Natural killer cell (primary cell): ENCODE results near the gene SOBP. TPM values are rescaled to one million over a fixed set of nuclear protein-coding genes. Genes with fewer than 3 reads are reported as not detected.

ENCODE experiments used
- ATAC-seq, 3 donors: fragments of 150-1000 bp in 2 of 3; fragments of 200-7000 bp in 1 of 3; cut with Tn5 transposase; 1 replicate in 1 of 3; 2 replicates in 2 of 3; pipeline ENCODE4 v1.10.0; 2021; ENCODE audit warnings: mild to moderate bottlenecking in 2 of 3, moderate library complexity in 2 of 3
- DNase-seq, 2 donors: peaks; one replicate each; pipeline versions ENCODE4 v3.0.0 to v3.0.0-alpha.2; 2013 to 2021; ENCODE audit warnings: mixed read lengths in 1 of 2
- H3K27ac ChIP-seq: one replicate; pipeline ENCODE4 v1.5.1; 2013; ENCODE audit warnings: mild to moderate bottlenecking, low read length
- H3K27me3 ChIP-seq: one replicate; pipeline ENCODE4 v1.6.1; 2013; ENCODE audit warnings: low read length; ENCODE audit not compliant: control insufficient read depth, insufficient read depth
- H3K36me3 ChIP-seq: one replicate; pipeline ENCODE4 v1.6.1; 2013; ENCODE audit warnings: low read length; ENCODE audit not compliant: control insufficient read depth, insufficient read depth
- H3K4me1 ChIP-seq: one replicate; pipeline ENCODE4 v1.6.1; 2013; ENCODE audit warnings: low read length; ENCODE audit not compliant: control insufficient read depth, insufficient read depth
- H3K4me3 ChIP-seq: one replicate; pipeline ENCODE4 v1.5.1; 2013; ENCODE audit warnings: low read length
- H3K9me3 ChIP-seq: one replicate; pipeline ENCODE4 v1.6.1; 2013; ENCODE audit warnings: low read length; ENCODE audit not compliant: control insufficient read depth, insufficient read depth
- H3K27ac Mint-ChIP-seq, 2 donors: one replicate each; pipeline ENCODE4 v1.8.0; 2022; ENCODE audit warnings: mild to moderate bottlenecking in 2 of 2, mixed read lengths in 2 of 2, moderate library complexity in 1 of 2
- H3K27me3 Mint-ChIP-seq, 2 donors: one replicate each; pipeline ENCODE4 v1.8.0; 2022; ENCODE audit warnings: low read depth in 2 of 2, mixed read lengths in 2 of 2
- H3K36me3 Mint-ChIP-seq: one replicate; pipeline ENCODE4 v1.8.0; 2022; ENCODE audit warnings: mixed read lengths
- H3K4me1 Mint-ChIP-seq, 2 donors: one replicate each; pipeline ENCODE4 v1.8.0; 2022; ENCODE audit warnings: mixed read lengths in 2 of 2
- H3K4me3 Mint-ChIP-seq: one replicate; pipeline ENCODE4 v1.8.0; 2022; ENCODE audit warnings: mild to moderate bottlenecking, moderate library complexity, mixed read lengths
- H3K9me3 Mint-ChIP-seq, 2 donors: one replicate each; pipeline ENCODE4 v1.8.0; 2022; ENCODE audit warnings: mixed read lengths in 2 of 2
- WGBS: methylation state at CpG from one replicate; pipeline ENCODE4 v1.1.7; 2013; ENCODE audit warnings: missing lambda C conversion rate; ENCODE audit not compliant: insufficient coverage; 5-methylcytosine and 5-hydroxymethylcytosine counted together
- intact Hi-C: fragments of 100-400 bp; cut with micrococcal nuclease; formaldehyde crosslinking; loops from one replicate; pipeline ENCODE4 v1.14.2; 2022
- total RNA-seq, 4 donors: library from RNA; stranded (reverse); fragments of 120-200 nt in 1 of 4; gene quantifications; one replicate each; pipeline versions ENCODE4 v1.2.3 to v1.2.4, GENCODE V29; 2013 to 2022
- TF ChIP-seq, protein P1 (sequence below): fragments of 200-600 bp; IDR thresholded peaks from one replicate; pipeline ENCODE4 v1.8.0; 2022; ENCODE audit warnings: antibody characterized with exemption

Gene SOBP
- total RNA-seq, 3 donors from 2014 or later (not counting 1 experiment from before 2014, with no cell fraction given) = 0.16 TPM; not detected in 1

DNA sequence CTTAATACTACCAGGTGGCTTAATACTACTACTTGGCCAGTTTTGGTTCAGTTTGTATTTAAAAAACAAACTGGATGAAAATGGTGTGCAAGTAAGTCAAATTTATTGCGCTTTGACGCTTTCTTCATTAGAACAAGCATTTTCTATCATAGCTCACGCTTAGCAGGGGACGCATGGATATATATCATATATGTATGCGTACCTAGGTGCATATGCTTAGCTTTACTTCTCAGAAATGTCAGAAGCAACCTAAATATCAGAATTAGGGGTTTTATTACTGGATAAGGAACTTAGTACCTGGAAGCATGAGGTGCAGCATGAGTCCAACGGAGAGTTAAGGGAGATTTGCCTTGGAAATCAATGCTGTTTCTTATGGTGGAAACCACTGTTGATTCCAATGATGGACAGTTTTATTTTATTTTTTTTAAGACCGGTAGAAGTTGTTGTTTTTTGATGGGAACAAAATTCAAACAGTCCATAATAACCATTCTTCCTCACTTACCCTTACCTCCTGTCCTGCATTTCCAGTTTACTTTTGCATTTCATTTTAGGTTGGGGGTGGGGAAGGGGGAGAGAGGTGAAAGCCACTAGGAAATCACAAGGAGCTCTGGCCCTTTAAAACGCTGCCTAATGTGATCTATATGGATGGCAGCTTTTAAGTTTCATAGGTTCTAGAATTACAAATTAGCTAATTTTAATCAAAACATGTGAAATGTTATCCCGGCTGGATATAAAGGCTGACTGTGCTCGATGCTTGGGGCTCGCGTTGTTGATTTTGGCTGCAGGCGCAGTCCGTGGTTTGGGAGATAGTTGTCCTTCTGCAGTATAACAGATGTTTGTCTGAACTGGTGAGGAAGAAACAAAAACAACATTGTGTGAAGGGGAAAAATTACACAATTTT, 2.1 kb downstream of the SOBP start:
- no peak for ATAC-seq
- H3K4me3 Mint-ChIP-seq = peak overlapping the region; percentile 87
- WGBS = 48% methylated on average over 13 of the region's 14 CpGs
- H3K27ac ChIP-seq = no peak overlapping the region
- peaks cover 20 to 26% of the 10 kb centered on the region in 2 donors for H3K27me3 Mint-ChIP-seq
- intact Hi-C loops = no loop called here
- H3K27me3 ChIP-seq = peaks cover 53% of the 10 kb centered on the region
- no peaks in the 10 kb centered on the region for H3K9me3 ChIP-seq
- TF ChIP-seq, protein P1, sequence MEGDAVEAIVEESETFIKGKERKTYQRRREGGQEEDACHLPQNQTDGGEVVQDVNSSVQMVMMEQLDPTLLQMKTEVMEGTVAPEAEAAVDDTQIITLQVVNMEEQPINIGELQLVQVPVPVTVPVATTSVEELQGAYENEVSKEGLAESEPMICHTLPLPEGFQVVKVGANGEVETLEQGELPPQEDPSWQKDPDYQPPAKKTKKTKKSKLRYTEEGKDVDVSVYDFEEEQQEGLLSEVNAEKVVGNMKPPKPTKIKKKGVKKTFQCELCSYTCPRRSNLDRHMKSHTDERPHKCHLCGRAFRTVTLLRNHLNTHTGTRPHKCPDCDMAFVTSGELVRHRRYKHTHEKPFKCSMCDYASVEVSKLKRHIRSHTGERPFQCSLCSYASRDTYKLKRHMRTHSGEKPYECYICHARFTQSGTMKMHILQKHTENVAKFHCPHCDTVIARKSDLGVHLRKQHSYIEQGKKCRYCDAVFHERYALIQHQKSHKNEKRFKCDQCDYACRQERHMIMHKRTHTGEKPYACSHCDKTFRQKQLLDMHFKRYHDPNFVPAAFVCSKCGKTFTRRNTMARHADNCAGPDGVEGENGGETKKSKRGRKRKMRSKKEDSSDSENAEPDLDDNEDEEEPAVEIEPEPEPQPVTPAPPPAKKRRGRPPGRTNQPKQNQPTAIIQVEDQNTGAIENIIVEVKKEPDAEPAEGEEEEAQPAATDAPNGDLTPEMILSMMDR = no peak
- DNase-seq = no peak
- peaks cover 28% of the 10 kb centered on the region for H3K4me1 ChIP-seq
- H3K4me3 ChIP-seq = no peak overlapping the region
- peaks cover 28 to 29% of the 10 kb centered on the region in 2 donors for H3K4me1 Mint-ChIP-seq
- H3K36me3 Mint-ChIP-seq = no peaks in the 10 kb centered on the region
- no peaks in the 10 kb centered on the region for H3K36me3 ChIP-seq
- H3K27ac Mint-ChIP-seq = no peak overlapping the region
- H3K9me3 Mint-ChIP-seq = no peaks in the 10 kb centered on the region

GRCh38 chr6:107493158-107494057, 3.5 kb downstream of the SOBP start:
- Mint-ChIP-seq H3K9me3 (no peaks in the 10 kb centered on the region), H3K27ac (no peak overlapping the region), H3K4me3 (no peak overlapping the region), H3K27me3 (peaks cover 15 to 22% of the 10 kb centered on the region in 2 donors), H3K4me1 (peaks cover 21 to 29% of the 10 kb centered on the region in 2 donors), H3K36me3 (no peaks in the 10 kb centered on the region)
- Histone ChIP-seq H3K27me3 (peaks cover 40% of the 10 kb centered on the region), H3K4me3 (no peak overlapping the region), H3K9me3 (no peaks in the 10 kb centered on the region), H3K36me3 (no peaks in the 10 kb centered on the region), H3K27ac (no peak overlapping the region), H3K4me1 (peaks cover 23% of the 10 kb centered on the region)
- TF ChIP-seq, protein P1 = no peak
- no peak for DNase-seq
- WGBS = 53% methylated on average over 12 of the region's 12 CpGs
- intact Hi-C loops = no loop called here
- ATAC-seq = no peak

- ATAC-seq (no peak), DNase-seq (no peak)
- Mint-ChIP-seq H3K27me3 (peaks cover 17 to 19% of the 10 kb centered on the region in 2 donors), H3K27ac (no peak overlapping the region), H3K36me3 (no peaks in the 10 kb centered on the region), H3K4me3 (no peak overlapping the region), H3K4me1 (peaks cover 13 to 17% of the 10 kb centered on the region in 2 donors), H3K9me3 (no peaks in the 10 kb centered on the region)
- Histone ChIP-seq H3K4me3 (no peak overlapping the region), H3K36me3 (no peaks in the 10 kb centered on the region), H3K27ac (no peak overlapping the region), H3K4me1 (peaks cover 12% of the 10 kb centered on the region), H3K9me3 (no peaks in the 10 kb centered on the region), H3K27me3 (peaks cover 30% of the 10 kb centered on the region)
- WGBS = 12% methylated on average over 7 of the region's 7 CpGs
- TF ChIP-seq, protein P1 = no peak
- intact Hi-C loops = no loop called here
Measured at GRCh38 chr6:107495196-107495643, 5.3 kb downstream of the SOBP start.
